ENCODE data around the gene LTBP4.

The LTBP4 gene

GRCh38 chr19:40621966-40622772, 21.0 kb downstream of the LTBP4 start:
- H3K27ac ChIP-seq, result peak overlapping the region; percentile 51; the same call in 1 of the 2 replicates
- TF ChIP-seq ZFX (IDR thresholded peaks at IDR 0.05; ENCODE audit: borderline replicate concordance) (no peak), CTCF (IDR thresholded peaks at IDR 0.05) (no peak)

GRCh38 chr19:40622773-40623075, 21.6 kb downstream of the LTBP4 start:
- peak overlapping the region; percentile 51 for H3K27ac ChIP-seq
- no peak for TF ChIP-seq ZFX (IDR thresholded peaks at IDR 0.05; ENCODE audit: borderline replicate concordance)
- TF ChIP-seq CTCF (IDR thresholded peaks at IDR 0.05), result no peak

- peak; percentile 6; the same call in 1 of the 2 replicates for TF ChIP-seq CTCF (IDR thresholded peaks at IDR 0.05)
- TF ChIP-seq ZFX (IDR thresholded peaks at IDR 0.05; ENCODE audit: borderline replicate concordance), result no peak
- peak overlapping the region; percentile 51 for H3K27ac ChIP-seq
These were observed 22.5 kb downstream of the LTBP4 start for GRCh38 chr19:40623403-40624251.

GRCh38 chr19:40624369-40625153, 23.4 kb downstream of the LTBP4 start:
- peak overlapping the region; percentile 51 for H3K27ac ChIP-seq

- TF ChIP-seq CTCF (IDR thresholded peaks at IDR 0.05) (no peak), ZFX (IDR thresholded peaks at IDR 0.05; ENCODE audit: borderline replicate concordance) (no peak)
- no peak overlapping the region for H3K27ac ChIP-seq
These were observed 24.4 kb downstream of the LTBP4 start for GRCh38 chr19:40625406-40626120.

- H3K27ac ChIP-seq, result no peak overlapping the region
- TF ChIP-seq CTCF (IDR thresholded peaks at IDR 0.05) (no peak), ZFX (IDR thresholded peaks at IDR 0.05; ENCODE audit: borderline replicate concordance) (no peak)
These were observed 25.7 kb downstream of the LTBP4 start for GRCh38 chr19:40626918-40627317.
